GM03348 (cell line): ENCODE measurements around the gene DGKI.
"Not testable (repeated sequence)": the region's sequence is repeated elsewhere in the genome, so short reads cannot be mapped to it uniquely, and the experiment has no call there.

ENCODE experiments used
- DNase-seq: peaks from one replicate; pipeline ENCODE4 v3.0.0; 2012; ENCODE audit warnings: low spot score

DGKI gene

DNA sequence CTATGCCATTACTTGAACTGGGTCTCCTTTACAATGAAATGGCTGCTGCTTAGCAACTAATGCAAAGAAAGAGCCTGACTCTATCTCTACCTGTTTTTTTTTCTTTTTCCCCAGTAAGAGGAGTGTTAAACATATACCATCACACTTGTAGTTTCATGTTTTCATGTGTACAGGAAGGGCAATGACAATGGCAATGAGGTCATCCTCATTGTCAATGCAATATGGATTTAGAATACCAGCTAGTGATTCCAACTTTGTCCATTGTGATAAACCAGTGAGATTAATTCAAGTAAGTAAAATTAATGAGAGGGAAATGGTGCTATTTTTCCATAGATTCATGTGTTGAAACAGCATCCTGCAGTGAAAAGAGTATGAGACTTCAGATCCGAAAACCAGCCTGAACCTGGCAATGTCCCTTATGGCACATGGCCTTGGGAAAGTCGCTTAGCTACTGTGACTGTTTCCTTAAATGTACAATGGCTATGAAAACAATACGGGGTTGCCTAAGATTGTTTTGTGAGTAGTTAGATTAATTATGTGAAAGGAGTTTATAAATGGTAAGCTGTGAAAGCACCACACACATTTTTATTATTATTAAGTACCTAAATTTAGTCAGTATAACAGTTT lies 11.2 kb downstream of the DGKI start:
- no peak for DNase-seq

DNA sequence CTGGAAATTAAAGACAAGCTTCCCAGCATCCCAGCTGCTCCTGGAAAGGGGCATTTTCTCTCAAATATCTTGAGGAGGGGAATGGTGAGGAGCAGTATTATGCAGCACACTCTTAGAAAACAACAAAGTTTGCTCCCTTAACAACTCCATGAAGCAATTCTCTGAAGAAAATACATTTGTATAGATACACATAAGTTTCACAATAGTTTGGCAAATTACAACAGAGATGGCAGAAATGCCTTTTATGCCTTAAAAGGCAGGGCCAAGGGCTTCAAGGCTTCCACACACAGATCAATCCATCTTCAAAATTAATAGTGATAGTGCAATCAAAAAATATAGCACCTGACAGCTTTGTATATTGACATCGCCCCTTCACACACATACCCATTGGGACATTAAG lies 12.2 kb downstream of the DGKI start:
- no peak for DNase-seq

DNA sequence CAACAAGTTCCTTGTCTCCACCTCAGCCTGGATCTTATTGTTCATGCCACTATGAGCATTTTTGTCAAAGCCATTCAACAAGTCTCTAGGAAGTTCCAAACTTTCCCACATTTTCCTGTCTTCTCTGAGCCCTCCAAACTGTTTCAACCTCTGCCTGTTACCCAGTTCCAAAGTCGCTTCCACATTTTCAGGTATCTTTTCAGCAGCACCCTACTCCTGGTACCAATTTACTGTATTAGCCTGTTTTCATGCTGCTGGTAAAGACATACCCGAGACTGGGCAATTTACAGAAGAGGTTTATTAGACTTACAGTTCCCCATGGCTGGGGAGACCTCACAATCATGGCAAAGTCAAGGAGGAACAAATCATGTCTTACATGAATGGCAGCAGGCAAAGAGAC lies 13.8 kb downstream of the DGKI start:
- not testable (repeated sequence) for DNase-seq

DNA sequence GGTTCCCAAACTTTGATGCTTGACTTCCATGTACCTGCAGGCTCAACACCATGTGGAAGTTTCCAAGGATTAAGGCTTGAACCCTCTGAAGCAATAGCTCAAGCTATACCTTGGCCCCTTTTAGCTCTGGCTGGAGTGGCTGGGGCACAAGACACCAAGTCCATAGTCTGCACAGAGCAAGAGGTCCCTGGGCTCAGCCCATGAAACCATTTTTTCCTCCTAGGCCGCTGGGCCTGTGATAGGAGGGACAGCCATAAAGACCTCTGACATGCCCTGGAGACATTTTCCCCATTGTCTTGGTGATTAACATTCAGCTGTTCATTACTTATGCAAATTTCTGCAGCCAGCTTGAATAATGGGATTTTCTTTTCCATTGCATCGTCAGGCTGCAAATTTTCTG lies 14.4 kb downstream of the DGKI start:
- DNase-seq, result no peak

DNA sequence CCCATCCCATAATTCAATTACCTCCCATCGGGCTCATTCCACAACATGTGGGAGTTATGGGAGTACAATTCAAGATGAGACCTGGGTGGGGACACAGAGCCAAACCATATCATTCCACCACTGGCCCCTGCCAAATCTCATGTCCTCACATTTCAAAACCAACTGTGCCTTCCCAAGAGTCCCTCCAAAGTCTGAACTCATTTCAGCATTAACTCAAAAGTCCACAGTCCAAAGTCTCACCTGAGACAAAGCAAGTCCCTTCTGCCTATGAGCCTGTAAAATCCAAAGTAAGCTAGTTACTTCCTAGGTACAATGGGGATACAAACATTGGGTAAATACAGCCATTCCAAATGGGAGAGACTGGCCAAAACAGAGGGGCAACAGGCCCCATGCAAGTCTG lies 15.2 kb downstream of the DGKI start:
- not testable (repeated sequence) for DNase-seq

DNA sequence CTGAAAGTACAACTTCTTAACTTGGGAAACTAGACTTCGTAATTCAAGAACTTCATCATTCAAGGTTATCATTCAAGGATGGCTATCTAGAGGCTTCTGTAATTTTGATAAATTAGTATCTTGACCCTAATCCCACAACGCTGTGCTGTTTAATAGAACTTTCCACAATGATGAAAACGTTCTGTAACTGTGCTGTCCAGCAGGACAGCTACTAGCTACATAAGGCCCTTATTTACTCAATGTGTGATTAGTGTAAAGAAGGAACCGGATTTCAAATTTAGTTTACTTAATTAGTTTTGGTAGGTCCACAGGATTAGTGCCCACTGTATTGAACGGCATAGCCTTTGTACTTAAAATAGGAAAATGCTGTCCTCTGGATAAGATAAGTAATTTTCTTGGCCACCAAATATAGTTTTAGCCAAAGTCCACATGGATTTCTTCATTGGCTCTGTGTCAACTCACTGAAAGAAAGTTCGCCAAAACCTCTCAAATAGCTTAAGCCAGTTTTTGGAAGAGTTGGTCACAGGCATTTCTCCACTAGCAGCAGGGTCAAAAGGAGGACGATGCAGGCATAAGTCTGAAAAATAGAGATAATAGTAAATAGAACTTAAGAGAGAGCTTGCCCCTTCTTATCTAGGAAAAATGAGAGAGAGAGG lies 17.3 kb downstream of the DGKI start:
- DNase-seq, result no peak

DNA sequence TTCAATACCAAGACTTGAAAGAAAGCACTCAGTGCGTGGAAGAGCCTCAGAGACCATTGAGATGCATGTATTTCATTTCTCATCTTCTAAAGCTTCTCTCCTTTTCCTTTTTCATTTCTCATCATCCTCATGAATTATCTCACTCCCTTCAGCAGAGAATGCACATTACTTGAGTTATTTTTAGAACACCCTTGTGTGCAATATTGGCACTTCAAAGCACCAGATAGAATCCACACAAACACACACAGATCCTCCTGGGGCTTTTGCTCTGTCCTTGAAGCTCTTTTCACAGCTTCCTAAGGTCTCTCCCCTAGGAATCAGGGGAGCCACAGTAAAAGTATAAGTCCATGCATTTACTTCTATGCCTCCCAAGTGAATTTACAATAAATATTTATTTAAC lies 18.3 kb downstream of the DGKI start:
- DNase-seq, result no peak

DNA sequence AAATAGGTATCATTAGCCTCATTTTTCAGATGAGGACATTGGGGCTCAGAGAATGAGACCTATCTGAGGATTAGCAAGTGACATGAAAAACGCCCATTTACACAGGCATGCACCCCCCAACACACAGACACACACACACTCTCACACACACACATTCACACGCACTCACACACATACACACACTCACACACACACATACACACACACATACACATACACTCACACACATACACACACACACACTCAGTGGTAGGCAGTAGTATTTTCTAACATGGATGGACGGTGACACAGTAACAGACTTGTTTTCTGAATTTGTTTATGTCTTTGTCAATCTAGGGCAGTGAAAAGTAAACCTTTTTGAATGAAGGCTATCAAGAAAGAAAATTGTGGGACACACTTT lies 21.3 kb downstream of the DGKI start:
- DNase-seq, result no peak

DNA sequence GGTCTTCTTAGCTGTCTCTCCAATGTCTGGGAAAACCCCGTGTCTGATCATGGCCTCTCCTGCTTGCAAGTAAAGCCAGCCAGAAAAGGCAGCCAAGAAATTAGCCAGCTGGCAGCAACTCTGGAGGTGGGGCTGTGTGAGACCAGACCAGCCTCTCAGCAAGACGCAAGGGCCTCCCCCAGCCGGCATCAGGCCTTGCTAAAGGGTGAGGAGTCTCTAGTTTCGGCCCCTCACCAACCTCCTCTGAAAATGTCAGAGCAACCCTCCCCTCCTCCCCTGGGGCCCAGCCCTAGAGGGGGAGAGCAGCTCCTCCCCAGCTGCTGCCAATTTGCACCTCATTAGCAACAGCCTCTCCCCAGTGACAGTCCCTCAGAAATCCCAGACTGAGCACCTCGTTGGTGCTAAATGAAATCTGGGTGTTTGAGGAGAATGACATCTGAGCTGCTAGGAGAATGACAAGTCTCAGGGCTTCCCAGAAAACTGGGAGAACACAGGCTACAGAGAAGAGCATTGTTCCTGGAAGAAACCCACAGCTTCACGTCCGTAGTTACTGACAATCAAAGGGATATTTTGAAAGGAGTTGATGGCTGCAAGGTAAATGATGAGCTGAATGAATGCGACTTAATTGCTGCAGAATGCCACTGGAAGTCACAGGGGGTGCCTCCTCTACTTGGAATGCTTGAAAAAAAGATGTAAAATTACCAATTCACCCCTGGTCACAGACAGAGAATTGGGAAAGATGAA lies 25.9 kb downstream of the DGKI start:
- peak; percentile 85 for DNase-seq

DNA sequence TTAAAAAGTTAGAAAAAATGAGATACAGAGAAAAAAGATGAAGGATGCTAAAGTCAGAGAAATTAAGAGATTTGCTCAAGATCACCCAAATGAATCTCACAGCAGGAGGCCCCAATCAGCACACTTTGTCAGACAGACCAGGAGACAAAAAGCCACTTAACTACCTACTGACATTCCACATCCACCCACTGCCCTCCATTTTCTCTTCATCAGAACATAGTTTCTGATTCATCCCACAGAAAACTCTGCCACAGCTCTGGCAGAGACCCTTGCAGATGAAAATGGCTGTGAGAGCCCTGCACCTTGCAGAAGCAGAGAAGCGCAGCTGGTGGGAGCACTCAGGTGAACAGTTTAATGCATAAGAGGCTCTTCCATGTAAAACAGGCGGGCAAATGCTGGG lies 26.6 kb downstream of the DGKI start:
- peak; percentile 45 for DNase-seq

DNA sequence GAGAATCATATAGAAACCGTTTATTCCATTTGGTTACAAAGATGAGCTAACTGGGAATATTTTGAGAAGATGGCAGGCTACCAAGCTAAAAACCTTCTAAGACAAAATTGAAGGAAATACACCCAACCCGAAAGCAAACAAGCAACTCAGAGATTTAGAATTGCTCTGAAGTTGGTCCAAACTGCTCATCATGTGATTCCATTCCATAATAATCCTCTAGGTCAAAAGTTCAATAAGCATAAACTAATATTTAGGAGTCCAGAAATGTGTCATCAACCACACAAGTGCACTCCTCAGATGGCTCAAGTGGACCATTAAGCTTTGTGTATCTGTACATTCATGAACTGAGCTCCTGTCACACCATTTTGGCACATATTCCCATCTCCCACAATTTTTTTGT lies 28.7 kb downstream of the DGKI start:
- DNase-seq, result peak; percentile 29

DNA sequence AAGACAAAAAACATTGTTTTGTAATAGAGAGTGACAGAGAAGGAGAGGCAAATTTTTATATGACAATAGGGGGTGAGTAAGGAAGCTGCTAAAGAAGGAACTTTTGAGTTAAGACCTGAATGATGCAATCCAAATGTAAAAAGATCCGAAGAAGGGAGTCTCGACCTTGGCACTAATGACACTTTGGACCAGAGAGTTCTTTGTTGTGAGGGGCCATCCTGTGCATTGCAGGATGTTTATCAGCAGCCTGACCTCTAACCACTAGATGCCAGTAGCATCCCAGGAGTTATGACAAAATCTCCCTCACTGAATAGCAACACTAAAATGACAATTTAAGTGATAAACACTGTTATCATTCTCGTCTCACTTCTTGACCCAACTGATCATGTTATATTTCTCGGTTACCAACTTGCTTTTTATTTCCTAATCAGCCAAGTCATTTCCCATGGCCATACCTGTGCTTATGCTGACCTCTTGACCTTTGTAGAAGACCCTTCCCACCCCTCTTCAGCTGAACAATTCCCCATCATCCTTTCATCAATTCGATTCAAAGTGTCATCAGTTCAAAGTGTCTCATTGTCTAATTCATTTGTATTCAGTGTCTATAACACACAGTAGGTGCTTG lies 30.0 kb downstream of the DGKI start:
- no peak for DNase-seq

DNA sequence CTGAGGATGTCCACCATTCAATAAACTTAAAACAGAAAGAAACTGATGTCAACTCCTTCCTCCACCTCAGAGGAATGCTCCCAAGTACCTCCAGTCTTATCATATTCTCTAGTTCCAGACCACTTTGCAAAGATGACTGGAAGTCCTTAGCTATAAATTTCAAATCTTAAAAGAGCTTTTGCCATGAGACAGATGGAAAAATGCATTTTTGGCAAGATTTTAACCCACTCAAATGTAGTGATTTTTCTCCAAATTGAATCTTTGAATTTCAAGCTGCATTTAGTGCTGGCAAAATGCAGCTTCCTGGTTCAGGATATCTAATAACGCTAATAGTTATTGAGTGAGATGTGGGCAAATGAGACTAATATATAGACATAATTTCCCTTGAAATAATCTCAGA lies 33.2 kb downstream of the DGKI start:
- DNase-seq, result no peak

DNA sequence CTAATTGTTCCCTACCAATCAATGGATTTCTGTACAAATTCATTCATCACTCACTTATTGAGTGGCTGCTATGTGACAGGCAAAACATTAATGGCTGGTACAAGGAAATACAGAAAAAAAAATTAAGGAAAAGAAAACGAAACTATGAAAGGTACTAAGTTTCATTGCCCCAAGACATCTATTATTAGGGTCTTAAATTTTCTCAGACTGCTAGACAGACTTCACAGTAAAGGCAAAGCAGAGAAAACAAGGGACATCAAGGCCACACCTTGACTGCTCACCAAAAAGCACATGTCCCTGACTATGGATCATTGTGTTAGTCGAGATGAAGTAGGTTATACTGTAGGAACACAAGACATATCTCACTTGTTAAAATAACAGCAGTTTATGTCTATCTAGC lies 36.5 kb downstream of the DGKI start:
- DNase-seq, result no peak

DNA sequence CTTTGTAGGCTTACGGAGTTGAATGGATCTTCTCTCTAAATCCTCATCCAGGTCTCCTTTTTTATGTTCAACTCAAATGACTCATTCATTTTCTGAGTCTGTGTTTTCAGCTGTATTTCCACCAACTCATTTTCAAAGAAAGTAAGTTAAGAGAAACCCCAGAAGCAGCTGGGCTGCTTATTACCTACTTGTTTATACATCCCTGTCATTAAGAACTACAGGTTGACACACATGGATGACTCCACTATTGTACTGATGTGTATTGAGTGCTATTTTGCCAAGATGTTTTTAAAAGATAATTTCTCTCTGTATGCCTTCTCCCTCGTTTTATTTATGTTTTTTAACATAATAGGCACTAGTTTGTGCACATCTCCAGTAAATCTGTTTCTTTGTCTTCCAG lies 41.9 kb downstream of the DGKI start:
- DNase-seq, result no peak

DNA sequence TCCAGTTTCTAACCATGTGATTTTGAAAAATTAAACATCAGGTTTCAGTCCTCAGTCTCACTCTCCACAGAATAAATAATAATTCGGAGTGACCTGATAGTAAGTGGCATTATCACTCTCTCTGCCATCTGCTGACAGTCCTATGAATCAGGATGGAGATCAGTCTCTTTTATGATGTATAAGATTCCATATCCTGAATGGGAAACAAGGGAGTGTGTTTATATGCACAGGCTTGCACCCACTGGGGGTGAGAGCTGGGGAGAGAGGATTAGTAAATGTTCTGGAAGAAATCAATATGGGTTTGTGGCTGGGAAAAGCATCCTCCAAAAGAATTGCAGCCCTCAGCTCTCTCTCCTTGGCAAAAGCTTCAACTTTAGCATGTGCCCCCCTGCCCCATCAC lies 45.3 kb downstream of the DGKI start:
- no peak for DNase-seq

DNA sequence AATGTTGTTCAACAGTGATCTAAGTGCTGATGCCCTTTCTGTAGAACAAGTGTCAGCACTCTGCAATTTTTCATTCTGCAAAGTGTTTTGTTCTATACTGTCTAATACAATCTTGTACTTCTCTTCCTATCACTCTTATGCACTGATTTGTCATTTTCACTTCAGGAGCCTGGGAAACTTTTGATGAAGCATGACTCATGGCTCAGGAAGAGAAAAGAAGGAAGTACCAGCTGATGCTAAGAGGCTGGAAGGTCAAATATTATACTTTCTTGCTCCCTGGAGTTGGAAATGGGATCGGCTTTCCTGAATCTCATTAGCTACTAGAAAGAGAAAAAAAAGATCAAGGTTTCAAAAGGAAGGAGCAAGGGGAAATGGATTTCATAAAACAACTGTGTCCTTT lies 45.8 kb downstream of the DGKI start:
- DNase-seq, result peak; percentile 28

DNA sequence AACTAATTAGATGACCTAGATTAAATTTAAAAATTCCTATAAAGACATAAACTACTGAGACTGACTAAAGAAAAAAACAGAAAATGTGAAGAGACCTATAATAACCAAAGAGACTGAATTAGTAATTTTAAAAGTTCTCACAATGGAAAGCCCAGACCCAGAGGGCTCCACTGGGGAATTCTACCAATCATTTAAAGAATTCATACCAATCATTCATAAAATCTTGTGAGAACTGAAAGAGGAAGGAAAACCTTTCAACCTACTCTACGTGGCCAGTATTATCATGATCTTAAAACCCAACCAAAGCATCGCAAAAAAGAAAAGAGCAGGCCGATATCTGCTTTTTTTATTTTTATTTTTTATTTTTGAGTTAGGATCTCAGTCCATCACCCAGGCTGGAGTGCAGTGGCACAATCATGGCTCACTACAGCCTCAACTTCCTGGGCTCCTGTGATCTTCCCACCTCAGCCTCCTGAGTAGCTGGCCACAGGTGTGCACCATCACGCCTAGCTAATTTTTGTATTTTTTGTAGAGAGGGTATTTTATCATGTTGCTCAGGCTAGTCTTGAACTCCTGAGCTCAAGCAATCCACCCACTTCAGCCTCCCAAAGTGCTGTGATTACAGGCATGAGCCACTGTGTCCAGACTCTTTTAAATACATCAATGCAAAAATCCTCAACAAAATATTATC lies 48.6 kb downstream of the DGKI start:
- DNase-seq, result no peak

DNA sequence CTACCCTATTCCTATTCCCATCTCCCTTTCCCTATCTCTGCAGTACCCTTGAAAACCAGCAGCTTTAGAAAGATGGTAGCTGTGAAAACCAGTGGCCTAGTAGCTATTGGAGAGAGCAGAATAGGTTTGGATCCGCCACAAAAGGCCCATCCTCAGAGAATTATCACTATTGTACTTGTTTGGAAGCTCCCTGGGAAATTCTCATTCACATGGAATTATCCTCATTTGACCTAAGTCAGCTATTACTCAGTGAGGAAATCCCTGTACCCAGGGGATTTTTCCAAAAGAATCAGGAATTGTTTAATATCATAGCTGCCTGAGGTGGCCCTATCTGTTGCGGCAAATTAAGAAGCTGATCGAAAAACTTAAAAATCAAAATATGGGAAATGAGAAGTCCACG lies 51.6 kb downstream of the DGKI start:
- no peak for DNase-seq

DNA sequence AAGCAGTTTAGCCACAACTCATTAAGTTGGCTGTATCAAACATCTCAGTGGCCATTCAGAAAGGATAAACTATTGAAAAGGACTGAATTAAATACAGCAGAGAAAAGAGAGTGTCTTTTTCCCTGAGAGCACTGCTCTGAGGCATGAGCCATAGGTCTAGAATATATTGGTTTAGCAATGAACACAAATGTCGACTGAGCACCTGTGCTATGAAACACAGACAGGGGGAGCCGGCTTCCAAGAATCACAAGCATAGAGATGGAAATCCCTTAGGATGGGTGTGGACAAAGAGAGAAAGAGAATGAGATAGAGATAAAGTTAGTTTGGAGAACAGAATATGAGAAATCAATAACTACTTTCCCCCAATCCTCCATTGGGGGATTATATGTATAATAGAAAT lies 54.8 kb downstream of the DGKI start:
- no peak for DNase-seq

DNA sequence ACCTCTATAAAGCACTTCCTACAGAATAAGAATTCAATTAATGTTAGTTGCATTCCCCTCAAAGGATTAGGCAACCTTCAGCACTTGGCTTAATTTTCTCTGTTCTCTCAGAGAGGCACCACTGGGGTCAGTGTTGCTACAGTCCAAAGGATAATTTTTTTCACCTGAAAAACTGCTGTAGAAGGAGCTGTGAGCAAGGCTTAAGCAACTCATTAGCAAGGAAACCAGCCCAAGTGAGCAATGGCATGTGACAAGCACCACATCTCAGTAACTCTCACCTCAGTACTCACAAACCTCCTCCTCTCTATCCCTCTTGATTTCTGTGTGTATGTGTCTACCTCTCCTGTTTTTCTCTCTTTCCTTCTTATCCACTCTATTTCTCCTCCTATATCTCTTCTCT lies 55.9 kb downstream of the DGKI start:
- DNase-seq, result peak; percentile 12

DNA sequence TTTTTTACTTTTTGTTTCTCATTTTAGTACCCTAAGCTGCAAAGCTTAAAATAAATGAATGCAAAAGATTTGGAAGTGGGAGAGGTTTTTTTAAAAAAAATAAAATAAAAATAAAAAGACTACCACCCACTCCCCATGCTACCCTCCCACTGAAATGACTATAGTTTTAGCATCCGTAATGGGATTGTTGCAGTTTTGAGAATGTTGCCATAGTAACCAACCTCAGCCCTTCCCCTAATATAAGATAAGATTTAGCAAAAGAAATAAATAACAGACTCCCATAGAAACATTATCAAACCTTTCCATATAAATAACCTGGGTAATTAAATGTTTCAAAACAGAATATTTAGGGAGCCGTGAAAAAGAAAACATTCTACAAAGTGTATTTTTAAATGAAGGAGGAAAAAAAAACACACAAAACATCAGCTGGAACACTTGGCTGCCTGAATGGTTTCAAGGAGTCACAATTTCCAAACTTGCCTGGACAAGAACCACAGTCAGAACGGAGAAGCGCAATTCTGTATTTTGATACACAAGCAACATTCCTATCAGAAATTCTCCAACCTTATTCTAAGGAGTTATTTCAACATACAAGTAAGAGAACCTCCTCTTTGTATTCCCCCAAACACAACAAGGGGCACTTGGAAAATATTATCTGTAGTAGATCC lies 57.4 kb downstream of the DGKI start:
- no peak for DNase-seq
